ENCODE measurements around the gene CSRNP3. TPM values are rescaled to one million over a fixed set of nuclear protein-coding genes. Genes with fewer than 3 reads are reported as not detected.

Gene CSRNP3
- total and polyA plus RNA-seq, 12 donors, result 0.77 to 9.4 (median 4.7) TPM

DNA sequence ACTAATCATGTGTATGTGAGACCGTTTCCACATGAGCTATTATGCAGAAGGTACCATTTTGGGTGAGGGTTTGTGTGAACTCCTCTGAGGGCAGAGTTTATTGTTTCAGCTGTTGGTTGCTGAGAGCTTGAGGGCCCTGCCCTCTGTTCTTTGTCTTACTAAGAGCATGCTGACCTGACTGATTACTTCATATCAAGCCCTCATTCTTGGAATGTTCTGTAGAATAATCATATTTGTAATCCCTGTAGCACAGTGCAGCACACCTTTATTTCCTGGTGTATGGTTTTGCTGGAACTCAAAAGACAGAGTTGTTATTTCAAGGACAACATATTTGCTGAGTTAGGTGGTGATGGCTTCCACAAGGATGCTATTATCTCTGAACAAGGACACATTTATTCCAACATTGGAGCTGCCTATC, 206.1 kb downstream of the CSRNP3 start:
- TF ChIP-seq, protein P1, sequence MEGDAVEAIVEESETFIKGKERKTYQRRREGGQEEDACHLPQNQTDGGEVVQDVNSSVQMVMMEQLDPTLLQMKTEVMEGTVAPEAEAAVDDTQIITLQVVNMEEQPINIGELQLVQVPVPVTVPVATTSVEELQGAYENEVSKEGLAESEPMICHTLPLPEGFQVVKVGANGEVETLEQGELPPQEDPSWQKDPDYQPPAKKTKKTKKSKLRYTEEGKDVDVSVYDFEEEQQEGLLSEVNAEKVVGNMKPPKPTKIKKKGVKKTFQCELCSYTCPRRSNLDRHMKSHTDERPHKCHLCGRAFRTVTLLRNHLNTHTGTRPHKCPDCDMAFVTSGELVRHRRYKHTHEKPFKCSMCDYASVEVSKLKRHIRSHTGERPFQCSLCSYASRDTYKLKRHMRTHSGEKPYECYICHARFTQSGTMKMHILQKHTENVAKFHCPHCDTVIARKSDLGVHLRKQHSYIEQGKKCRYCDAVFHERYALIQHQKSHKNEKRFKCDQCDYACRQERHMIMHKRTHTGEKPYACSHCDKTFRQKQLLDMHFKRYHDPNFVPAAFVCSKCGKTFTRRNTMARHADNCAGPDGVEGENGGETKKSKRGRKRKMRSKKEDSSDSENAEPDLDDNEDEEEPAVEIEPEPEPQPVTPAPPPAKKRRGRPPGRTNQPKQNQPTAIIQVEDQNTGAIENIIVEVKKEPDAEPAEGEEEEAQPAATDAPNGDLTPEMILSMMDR (IDR thresholded peaks at IDR 0.05), result no peak
- H3K27me3 ChIP-seq, result no peaks in the 10 kb centered on the region
- ATAC-seq, result peak in 1 of 8 donors; percentile 21
- peaks cover 0 to 35% (median 3%) of the 10 kb centered on the region in 9 donors for H3K36me3 ChIP-seq
- 14 to 24% methylated on average over 1 of the region's 1 CpG for WGBS, 2 donors
- intact Hi-C loops (cut with DNase I), result no loop called here
- no peak overlapping the region for H3K27ac ChIP-seq
- H3K4me1 ChIP-seq, result peaks cover 0 to 10% (median 0%) of the 10 kb centered on the region in 9 donors
- no peak for DNase-seq
- H3K9me3 ChIP-seq, result peaks cover 0 to 4% (median 0%) of the 10 kb centered on the region in 11 donors
- no peak overlapping the region for H3K4me3 ChIP-seq

DNA sequence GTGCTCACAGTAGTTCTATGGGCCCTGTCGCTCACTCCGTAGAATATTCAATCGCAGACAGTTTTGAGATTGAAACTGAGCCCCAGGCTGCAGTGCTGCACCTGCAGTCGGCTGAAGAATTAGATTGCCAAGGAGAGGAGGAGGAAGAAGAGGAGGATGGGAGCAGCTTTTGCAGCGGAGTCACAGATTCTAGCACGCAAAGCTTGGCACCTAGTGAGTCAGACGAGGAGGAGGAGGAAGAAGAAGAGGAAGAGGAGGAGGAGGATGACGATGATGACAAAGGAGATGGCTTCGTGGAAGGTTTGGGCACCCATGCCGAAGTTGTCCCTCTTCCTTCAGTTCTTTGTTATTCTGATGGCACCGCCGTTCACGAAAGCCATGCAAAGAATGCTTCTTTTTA, 209.4 kb downstream of the CSRNP3 start:
- no peak overlapping the region for H3K27ac ChIP-seq
- DNase-seq (no peak), ATAC-seq (no peak)
- TF ChIP-seq, protein P1 (IDR thresholded peaks at IDR 0.05), result no peak
- whole genome bisulfite sequencing, 2 donors, result 92 to 93% methylated on average over 13 of the region's 13 CpGs
- H3K9me3 ChIP-seq, result no peaks in the 10 kb centered on the region
- intact Hi-C loops (cut with DNase I), result no loop called here
- peaks cover 0 to 36% (median 8%) of the 10 kb centered on the region in 9 donors for H3K4me1 ChIP-seq
- peaks cover 0 to 35% (median 3%) of the 10 kb centered on the region in 9 donors for H3K36me3 ChIP-seq
- no peaks in the 10 kb centered on the region for H3K27me3 ChIP-seq
- H3K4me3 ChIP-seq, result no peak overlapping the region

DNA sequence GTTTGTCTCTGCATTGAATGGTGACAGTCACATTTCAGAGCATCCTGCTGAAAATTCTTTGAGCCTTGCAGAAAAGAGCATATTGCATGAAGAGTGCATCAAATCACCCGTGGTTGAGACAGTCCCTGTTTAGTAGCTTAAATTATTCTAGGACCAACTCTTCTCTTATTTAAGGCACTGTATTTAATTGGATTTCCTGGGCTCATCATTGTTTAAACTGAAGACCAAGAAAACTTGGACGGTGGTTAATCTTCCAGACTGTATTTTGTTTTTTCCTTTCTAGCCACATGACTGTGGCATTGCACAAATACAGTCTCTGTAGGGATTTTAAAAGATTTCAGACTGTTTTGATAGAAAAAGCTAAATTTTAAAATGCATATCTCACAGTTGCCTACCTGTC, 210.1 kb downstream of the CSRNP3 start:
- TF ChIP-seq, protein P1 (IDR thresholded peaks at IDR 0.05), result no peak
- H3K4me1 ChIP-seq, result peaks cover 0 to 36% (median 8%) of the 10 kb centered on the region in 9 donors
- no peak overlapping the region for H3K27ac ChIP-seq
- H3K27me3 ChIP-seq, result no peaks in the 10 kb centered on the region
- intact Hi-C loops (cut with DNase I), result loop anchor here in 3 of 10 donors (10.0 kb wide), 2 partner anchors 105 to 225 kb away; no protein-coding TSS in a partner anchor
- no peaks in the 10 kb centered on the region for H3K9me3 ChIP-seq
- WGBS, 2 donors, result 69 to 74% methylated on average over 2 of the region's 2 CpGs
- H3K36me3 ChIP-seq, result peaks cover 0 to 35% (median 3%) of the 10 kb centered on the region in 9 donors
- ATAC-seq, result no peak
- DNase-seq, result no peak
- H3K4me3 ChIP-seq, result no peak overlapping the region

DNA sequence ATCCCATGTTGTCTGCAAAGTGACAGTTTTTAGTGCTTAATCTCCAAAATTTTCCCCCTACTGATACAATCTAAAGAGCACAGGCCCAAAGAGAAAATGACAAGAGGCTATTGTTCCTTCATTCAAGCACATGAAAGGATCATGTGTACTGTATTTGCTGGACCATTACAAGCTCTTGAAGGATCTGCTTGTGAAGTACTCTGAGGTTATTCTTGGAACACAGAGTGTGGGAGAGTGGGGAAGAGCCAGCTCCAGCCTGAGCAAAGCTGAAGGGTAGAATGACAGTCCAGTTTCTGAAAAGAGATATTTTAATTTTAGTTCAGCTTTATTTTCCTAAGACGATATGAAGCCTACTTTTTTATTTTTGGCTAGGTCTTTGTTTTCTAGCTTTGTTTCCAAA, 212.3 kb downstream of the CSRNP3 start:
- TF ChIP-seq, protein P1 (IDR thresholded peaks at IDR 0.05), result no peak
- Histone ChIP-seq H3K9me3 (no peaks in the 10 kb centered on the region), H3K4me1 (peaks cover 0 to 27% (median 8%) of the 10 kb centered on the region in 9 donors), H3K27me3 (no peaks in the 10 kb centered on the region), H3K27ac (peak overlapping the region in 9 of 10 donors; percentile 24 to 80 (median 58)), H3K4me3 (no peak overlapping the region), H3K36me3 (peaks cover 0 to 27% (median 0%) of the 10 kb centered on the region in 9 donors)
- intact Hi-C loops (cut with DNase I), result loop anchor here in 3 of 10 donors (10.0 kb wide), 2 partner anchors 107 to 227 kb away; no protein-coding TSS in a partner anchor
- DNase-seq (peak in 1 of 2 donors; percentile 39), ATAC-seq (peak; percentile 90 to 98 (median 96))
- 21 to 27% methylated on average over 1 of the region's 1 CpG for WGBS, 2 donors
